Kidney (tissue), 14 donors: ENCODE measurements around the gene COG4. TPM values are rescaled to one million over a fixed set of nuclear protein-coding genes. Genes with fewer than 3 reads are reported as not detected.

Source experiments
- DNase-seq, 5 donors: peaks; one replicate each; pipeline ENCODE4 v3.0.0-alpha.2; 2013 to 2020
- FAIRE-seq: peaks from 2 replicates; lab custom pipeline; 2012; peaks lifted over from hg19 to GRCh38; lab: Jason Lieb, UNC
- H3K27ac ChIP-seq, 2 donors: one replicate each; pipeline ENCODE4 v1.7.0; 2013; ENCODE audit warnings: low read depth in 2 of 2, low read length in 2 of 2, inconsistent platforms in 1 of 2
- H3K27me3 ChIP-seq: one replicate; pipeline ENCODE4 v1.7.1; 2013; ENCODE audit warnings: low read length, inconsistent platforms; ENCODE audit not compliant: control insufficient read depth, insufficient read depth
- H3K36me3 ChIP-seq, 3 donors: one replicate each; pipeline versions ENCODE4 v1.7.0 to v1.7.1; 2013; ENCODE audit warnings: low read length in 3 of 3, control low read depth in 1 of 3, inconsistent platforms in 1 of 3; ENCODE audit not compliant: insufficient read depth in 3 of 3, control insufficient read depth in 2 of 3
- H3K4me1 ChIP-seq, 3 donors: one replicate each; pipeline versions ENCODE4 v1.7.0 to v1.7.1; 2013; ENCODE audit warnings: low read length in 3 of 3, inconsistent platforms in 1 of 3, low read depth in 1 of 3; ENCODE audit not compliant: control insufficient read depth in 2 of 3, insufficient read depth in 2 of 3
- H3K4me3 ChIP-seq, 3 donors: one replicate each; pipeline versions ENCODE4 v1.7.0 to v1.8.1; 2013; ENCODE audit warnings: low read length in 3 of 3, control low read depth in 1 of 3, inconsistent platforms in 1 of 3
- H3K9ac ChIP-seq, 3 donors: one replicate each; pipeline versions ENCODE4 v1.7.0 to v1.7.1; 2013; ENCODE audit warnings: low read length in 3 of 3, control low read depth in 1 of 3, inconsistent platforms in 1 of 3
- H3K9me3 ChIP-seq, 3 donors: one replicate each; pipeline versions ENCODE4 v1.7.0 to v1.7.1; 2013; ENCODE audit warnings: low read length in 3 of 3, control low read depth in 1 of 3, inconsistent platforms in 1 of 3; ENCODE audit not compliant: control insufficient read depth in 2 of 3, insufficient read depth in 1 of 3
- CTCF ChIP-seq: IDR thresholded peaks from 3 replicates; pipeline ENCODE4 v1.5.1; 2012; ENCODE audit warnings: mild to moderate bottlenecking, moderate library complexity, borderline replicate concordance; ENCODE audit not compliant: insufficient read depth; ENCODE audit errors: extremely low read depth
- intact Hi-C: fragments of 100-400 bp; cut with DNase I; formaldehyde crosslinking; loops from one replicate; pipeline ENCODE4 v1.11.1; 2022
- polyA plus RNA-seq: library from polyadenylated mRNA; stranded (reverse); fragments of 350-450 nt; fragmentation: Illumina TruSeq; extraction: RNeasy Lipid Tissue Mini Kit (QIAGEN cat#74804); gene quantifications from one replicate; pipeline ENCODE4 v1.2.3, GENCODE V29; 2014; ENCODE audit warnings: low read depth, low replicate concordance; ENCODE audit not compliant: insufficient read depth
- total RNA-seq: library from RNA; stranded (reverse); fragmentation: NEBNext Ultra II Directional; extraction: Animal tissue kit (Norgen Biotek cat#: 25700); gene quantifications from one replicate; pipeline ENCODE4 v1.2.1, GENCODE V29; 2021
- donor health status: control.
- donor health status: control.
- donor health status: control.
- donor health status: control.
- donor health status: control.
- donor health status: DM: yes; HTN: yes; CAD: no.
- donor health status: Normal renal cell carcinoma (clear cell type).

COG4 gene
- total and polyA plus RNA-seq, 2 donors from 2014 or later = 42.9 to 69.7 TPM

DNA sequence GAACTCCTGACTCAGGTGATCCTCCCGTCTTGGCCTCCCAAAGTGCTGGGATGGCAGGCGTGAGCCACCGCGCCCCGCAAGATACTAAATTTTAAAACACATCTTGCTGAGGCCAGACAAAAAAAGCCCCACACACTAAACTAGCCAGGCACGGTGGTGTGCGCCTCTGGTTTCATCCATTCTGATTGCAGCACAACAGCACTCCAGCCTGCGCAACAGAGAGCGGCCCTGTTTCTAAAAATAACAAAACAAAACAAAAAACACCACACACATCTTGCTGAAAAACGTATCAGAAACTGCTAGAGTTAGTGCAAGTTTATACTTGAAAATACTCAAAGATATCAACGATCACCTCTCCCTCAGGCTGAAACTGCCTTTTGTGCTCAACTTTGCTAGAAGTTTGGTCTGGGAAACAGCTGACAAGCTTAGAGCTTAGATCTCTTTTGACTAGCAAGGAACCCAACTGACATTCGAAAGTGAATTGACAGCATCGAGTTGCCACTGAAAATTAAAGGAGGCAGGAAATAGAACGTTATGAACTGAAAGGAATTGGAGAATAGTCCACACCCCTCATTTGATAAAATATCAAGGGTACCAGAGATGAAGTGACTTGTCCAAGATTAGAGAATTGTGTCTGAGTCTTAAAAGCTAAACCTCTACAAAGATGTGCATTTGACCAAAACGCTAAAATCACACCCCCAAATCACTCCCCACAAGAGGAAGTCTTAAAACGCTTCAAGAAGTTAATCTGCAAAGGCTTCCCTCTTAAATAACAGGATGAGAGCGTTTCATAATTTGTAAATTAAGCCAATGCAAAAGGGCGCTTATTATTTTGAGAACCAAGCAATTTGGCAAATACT lies 908 bp downstream of the COG4 start:
- Histone ChIP-seq H3K27ac (no peak overlapping the region), H3K4me1 (peaks cover 0 to 10% (median 4%) of the 10 kb centered on the region in 3 donors), H3K4me3 (peak overlapping the region; percentile 95 to 99 (median 99)), H3K36me3 (peaks cover 0 to 9% (median 7%) of the 10 kb centered on the region in 3 donors), H3K27me3 (no peaks in the 10 kb centered on the region), H3K9ac (peak overlapping the region; percentile 51 to 100 (median 96)), H3K9me3 (no peaks in the 10 kb centered on the region)
- no peak for TF ChIP-seq CTCF
- DNase-seq (no peak), FAIRE-seq (no peak)
- intact Hi-C loops = no loop called here

- Histone ChIP-seq H3K4me3 (no peak overlapping the region), H3K9ac (no peak overlapping the region), H3K27me3 (no peaks in the 10 kb centered on the region), H3K27ac (no peak overlapping the region), H3K4me1 (peaks cover 0 to 10% (median 4%) of the 10 kb centered on the region in 3 donors), H3K9me3 (no peaks in the 10 kb centered on the region), H3K36me3 (peaks cover 0 to 13% (median 6%) of the 10 kb centered on the region in 3 donors)
- FAIRE-seq = no peak
- DNase-seq = no peak
- intact Hi-C loops = no loop called here
- no peak for TF ChIP-seq CTCF
Observed at GRCh38 chr16:70520612-70521297, 2.6 kb downstream of the COG4 start.

GRCh38 chr16:70512456-70512855 lies 10.9 kb downstream of the COG4 start:
- no peak overlapping the region for H3K27ac ChIP-seq
- DNase-seq = no peak
- no peaks in the 10 kb centered on the region for H3K9me3 ChIP-seq
- TF ChIP-seq CTCF = no peak
- no peak for FAIRE-seq
- H3K9ac ChIP-seq = no peak overlapping the region
- peaks cover 11 to 58% (median 40%) of the 10 kb centered on the region in 3 donors for H3K36me3 ChIP-seq
- no peaks in the 10 kb centered on the region for H3K27me3 ChIP-seq
- intact Hi-C loops = no loop called here
- H3K4me1 ChIP-seq = no peaks in the 10 kb centered on the region
- H3K4me3 ChIP-seq = no peak overlapping the region
